Fibroblast of peridontal ligament (primary cell): ENCODE data around the gene RAB41.
"Not testable (repeated sequence)": the region's sequence is repeated elsewhere in the genome, so short reads cannot be mapped to it uniquely, and the experiment has no call there.

ENCODE experiments used
- DNase-seq: peaks from one replicate; pipeline ENCODE4 v3.0.0-alpha.2; 2010; ENCODE audit errors: extremely low read depth

The RAB41 gene

DNA sequence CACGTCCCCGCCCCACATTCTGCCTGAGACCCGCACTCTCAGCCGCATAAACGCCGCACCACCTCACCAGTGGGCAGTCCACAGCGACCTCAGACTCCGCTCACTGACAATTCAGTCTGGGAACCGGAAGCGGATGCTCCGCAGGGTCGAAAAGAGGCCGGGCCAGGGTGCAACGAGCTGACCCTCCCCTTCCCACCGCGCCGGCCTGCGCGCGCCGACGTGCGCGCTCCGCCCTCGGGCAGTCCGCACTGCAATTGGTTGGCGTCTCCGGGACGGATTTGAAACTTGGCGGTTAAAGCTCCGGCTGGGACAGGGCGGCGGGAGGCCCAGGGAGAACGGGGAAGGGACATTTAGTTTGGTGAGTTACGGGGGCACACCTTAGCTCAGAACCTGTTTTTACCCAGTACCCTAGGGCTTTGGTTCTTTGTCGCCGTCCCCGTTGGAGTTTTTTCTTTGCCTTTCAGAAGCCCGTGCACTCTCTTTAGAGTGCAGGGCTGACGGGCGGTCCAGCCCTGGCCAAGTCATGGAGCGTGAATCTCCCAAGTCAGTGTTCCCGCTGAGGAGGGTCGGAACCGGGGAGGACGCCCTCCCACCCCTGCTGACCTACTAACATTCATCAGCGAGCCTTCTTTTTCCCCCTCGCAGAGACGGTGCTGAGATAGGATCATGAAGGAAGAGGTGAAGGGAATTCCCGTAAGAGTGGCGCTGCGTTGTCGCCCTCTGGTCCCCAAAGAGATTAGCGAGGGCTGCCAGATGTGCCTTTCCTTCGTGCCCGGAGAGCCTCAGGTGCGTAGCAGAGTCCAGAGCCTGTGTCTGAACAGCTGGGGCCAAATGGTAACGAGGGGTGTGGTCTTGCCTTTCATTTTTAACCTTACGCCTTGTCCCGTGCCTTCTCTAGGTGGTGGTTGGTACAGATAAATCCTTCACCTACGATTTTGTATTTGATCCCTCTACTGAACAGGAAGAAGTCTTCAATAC is 8.1 kb downstream of the RAB41 start, which contains the start of the genes KIF4A and PDZD11:
KIF4A (plus strand) TSS at position 312 of the 978 bp plus-strand sequence; CDS start at position 667, 355 bp downstream.
PDZD11 (minus strand) TSS at position 135 of the 978 bp plus-strand sequence. CDS start 586 bp downstream, outside the sequence.
- peak; percentile 72 for DNase-seq

GRCh38 chrX:70292788-70293187 is 10.8 kb downstream of the RAB41 start:
- DNase-seq: peak; percentile 53

DNA sequence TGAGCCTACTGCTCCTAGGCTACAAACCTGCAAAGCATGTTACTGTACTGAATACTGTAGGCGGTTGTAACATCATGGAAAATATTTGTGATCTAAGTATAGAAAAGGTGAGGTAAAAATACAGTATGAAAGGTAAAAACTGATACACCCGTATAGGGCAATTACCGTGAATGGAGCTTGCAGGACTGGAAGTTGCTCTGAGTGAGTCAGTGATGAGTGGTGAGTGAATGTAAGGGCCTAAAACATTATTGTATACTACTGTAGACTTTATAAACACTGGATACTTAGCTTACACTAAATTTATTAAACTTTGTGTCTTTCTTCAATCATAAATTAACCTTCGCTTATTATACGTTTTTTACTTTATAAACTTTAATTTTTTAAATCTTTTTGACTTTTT is 11.6 kb downstream of the RAB41 start:
- DNase-seq: peak; percentile 18

GRCh38 chrX:70301716-70302115 is 19.7 kb downstream of the RAB41 start:
- peak; percentile 68 for DNase-seq

DNA sequence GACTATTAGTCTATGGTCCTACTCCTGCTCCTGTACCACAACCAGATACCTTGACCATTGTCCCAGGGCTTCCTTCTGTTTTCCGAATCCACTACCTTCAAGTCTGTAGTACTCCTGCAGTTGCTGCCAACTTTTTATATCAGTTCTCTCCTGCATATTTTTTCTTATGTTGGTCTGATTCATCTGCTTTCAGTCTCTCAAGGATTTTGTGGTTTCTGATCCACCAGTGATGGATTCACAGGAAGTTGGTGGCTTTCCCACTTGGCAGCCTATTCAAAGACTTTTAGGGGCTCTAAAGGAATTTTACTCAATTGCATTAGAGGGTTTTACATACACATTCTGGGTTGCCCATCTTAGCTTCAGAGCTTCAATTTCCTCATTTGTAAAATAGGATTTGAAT is 31.5 kb downstream of the RAB41 start:
- DNase-seq: peak; percentile 50

DNA sequence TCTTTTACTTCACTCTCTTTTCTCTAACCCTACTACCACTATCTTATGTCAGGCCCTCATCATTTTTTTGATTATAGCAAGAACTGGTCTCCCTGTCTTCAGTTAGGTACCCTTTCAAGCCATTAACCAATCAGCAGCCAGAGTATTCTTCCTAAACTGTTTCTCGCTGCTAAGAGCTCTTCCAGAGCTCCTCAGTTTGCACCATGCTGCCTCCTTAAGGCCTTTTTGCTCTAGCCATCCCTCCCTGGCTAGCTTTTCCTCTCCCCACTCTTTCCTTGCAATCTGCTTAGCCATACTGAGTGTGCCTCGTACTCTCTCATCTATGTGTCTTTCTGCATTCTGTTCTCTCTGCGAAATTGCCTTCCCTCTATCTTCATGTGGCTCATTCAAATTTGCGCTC is 40.8 kb downstream of the RAB41 start:
- DNase-seq: no peak

- DNase-seq: not testable (repeated sequence)
These were observed 41.7 kb downstream of the RAB41 start for GRCh38 chrX:70323628-70324027.

GRCh38 chrX:70324326-70324725 is 42.4 kb downstream of the RAB41 start:
- no peak for DNase-seq

GRCh38 chrX:70331161-70331560 is 49.2 kb downstream of the RAB41 start:
- peak; percentile 42 for DNase-seq

GRCh38 chrX:70332600-70332999 is 50.6 kb downstream of the RAB41 start:
- DNase-seq: no peak
